Gastrocnemius medialis (tissue), 4 donors: Measurements from ENCODE around the gene NT5DC3.

Experiments used
- POLR2A ChIP-seq, 2 donors: fragments of 450-650 bp; IDR thresholded peaks; one replicate each; pipeline ENCODE4 v1.6.1; 2017; ENCODE audit warnings: antibody characterized with exemption in 2 of 2, mild to moderate bottlenecking in 2 of 2, moderate library complexity in 2 of 2
- TF ChIP-seq, protein P1 (sequence below), 5 experiments: fragments of 450-650 bp in 3 of 5; fragments of 200-600 bp in 2 of 5; sonication (generic) in 2 of 5; IDR thresholded peaks in 4 of 5; conservative IDR thresholded peaks in 1 of 5; 1 replicate in 4 of 5; 2 replicates in 1 of 5; pipeline ENCODE4 v1.5.1; 2016 to 2019; ENCODE audit warnings: antibody characterized with exemption in 5 of 5, mild to moderate bottlenecking in 3 of 5, moderate library complexity in 3 of 5

GRCh38 chr12:103779410-103780092, 61.5 kb downstream of the NT5DC3 start:
- TF ChIP-seq POLR2A (IDR thresholded peaks at IDR 0.05): no peak
- TF ChIP-seq, protein P1, sequence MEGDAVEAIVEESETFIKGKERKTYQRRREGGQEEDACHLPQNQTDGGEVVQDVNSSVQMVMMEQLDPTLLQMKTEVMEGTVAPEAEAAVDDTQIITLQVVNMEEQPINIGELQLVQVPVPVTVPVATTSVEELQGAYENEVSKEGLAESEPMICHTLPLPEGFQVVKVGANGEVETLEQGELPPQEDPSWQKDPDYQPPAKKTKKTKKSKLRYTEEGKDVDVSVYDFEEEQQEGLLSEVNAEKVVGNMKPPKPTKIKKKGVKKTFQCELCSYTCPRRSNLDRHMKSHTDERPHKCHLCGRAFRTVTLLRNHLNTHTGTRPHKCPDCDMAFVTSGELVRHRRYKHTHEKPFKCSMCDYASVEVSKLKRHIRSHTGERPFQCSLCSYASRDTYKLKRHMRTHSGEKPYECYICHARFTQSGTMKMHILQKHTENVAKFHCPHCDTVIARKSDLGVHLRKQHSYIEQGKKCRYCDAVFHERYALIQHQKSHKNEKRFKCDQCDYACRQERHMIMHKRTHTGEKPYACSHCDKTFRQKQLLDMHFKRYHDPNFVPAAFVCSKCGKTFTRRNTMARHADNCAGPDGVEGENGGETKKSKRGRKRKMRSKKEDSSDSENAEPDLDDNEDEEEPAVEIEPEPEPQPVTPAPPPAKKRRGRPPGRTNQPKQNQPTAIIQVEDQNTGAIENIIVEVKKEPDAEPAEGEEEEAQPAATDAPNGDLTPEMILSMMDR (IDR thresholded peaks at IDR 0.05 in 4 of 5, conservative IDR thresholded peaks at IDR 0.05 in 1 of 5): no peak
